ENCODE results near the gene LINGO1.

LINGO1 gene

GRCh38 chr15:77641999-77642398 is 9.3 kb upstream of the LINGO1 start:
- Histone ChIP-seq H3K36me3 (ENCODE audit: control insufficient read depth, insufficient read depth, low read length) (no peaks in the 10 kb centered on the region), H3K27me3 (replicated peaks; ENCODE audit: control insufficient read depth, insufficient read depth, low read length) (peaks cover 1% of the 10 kb centered on the region), H3K4me3 (replicated peaks; ENCODE audit: low read depth, low read length) (no peak overlapping the region)
- DNase-seq (ENCODE audit: extremely low read depth, insufficient read length) = no peak
- TF ChIP-seq, protein P1, sequence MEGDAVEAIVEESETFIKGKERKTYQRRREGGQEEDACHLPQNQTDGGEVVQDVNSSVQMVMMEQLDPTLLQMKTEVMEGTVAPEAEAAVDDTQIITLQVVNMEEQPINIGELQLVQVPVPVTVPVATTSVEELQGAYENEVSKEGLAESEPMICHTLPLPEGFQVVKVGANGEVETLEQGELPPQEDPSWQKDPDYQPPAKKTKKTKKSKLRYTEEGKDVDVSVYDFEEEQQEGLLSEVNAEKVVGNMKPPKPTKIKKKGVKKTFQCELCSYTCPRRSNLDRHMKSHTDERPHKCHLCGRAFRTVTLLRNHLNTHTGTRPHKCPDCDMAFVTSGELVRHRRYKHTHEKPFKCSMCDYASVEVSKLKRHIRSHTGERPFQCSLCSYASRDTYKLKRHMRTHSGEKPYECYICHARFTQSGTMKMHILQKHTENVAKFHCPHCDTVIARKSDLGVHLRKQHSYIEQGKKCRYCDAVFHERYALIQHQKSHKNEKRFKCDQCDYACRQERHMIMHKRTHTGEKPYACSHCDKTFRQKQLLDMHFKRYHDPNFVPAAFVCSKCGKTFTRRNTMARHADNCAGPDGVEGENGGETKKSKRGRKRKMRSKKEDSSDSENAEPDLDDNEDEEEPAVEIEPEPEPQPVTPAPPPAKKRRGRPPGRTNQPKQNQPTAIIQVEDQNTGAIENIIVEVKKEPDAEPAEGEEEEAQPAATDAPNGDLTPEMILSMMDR (IDR thresholded peaks at IDR 0.05; ENCODE audit: insufficient read depth, low read length, poor library complexity, severe bottlenecking) = no peak

DNA sequence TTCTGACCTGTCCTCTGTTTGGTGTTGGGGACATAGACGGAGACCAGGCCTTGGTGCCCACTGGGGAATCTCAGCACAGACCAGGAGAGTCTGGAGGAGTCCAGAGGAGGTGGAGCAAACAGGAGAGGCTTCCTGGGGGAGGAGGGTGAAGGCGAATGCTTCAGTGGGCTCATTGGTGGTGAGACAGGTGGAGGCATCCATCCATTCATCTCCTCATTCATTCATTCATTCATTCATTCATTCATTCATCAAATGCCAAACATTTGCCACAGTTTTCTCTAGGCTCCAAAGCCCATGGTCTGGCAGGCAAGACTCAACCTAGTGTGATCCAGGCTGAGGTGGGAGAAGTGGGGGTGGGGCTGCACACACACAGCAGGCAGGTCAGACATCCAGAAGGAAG is 7.9 kb upstream of the LINGO1 start:
- peaks cover 1% of the 10 kb centered on the region for H3K27me3 ChIP-seq (replicated peaks; ENCODE audit: control insufficient read depth, insufficient read depth, low read length)
- no peak overlapping the region for H3K4me3 ChIP-seq (replicated peaks; ENCODE audit: low read depth, low read length)
- no peak for DNase-seq (ENCODE audit: extremely low read depth, insufficient read length)
- TF ChIP-seq, protein P1 (IDR thresholded peaks at IDR 0.05; ENCODE audit: insufficient read depth, low read length, poor library complexity, severe bottlenecking) = no peak
- H3K36me3 ChIP-seq (ENCODE audit: control insufficient read depth, insufficient read depth, low read length) = no peaks in the 10 kb centered on the region

DNA sequence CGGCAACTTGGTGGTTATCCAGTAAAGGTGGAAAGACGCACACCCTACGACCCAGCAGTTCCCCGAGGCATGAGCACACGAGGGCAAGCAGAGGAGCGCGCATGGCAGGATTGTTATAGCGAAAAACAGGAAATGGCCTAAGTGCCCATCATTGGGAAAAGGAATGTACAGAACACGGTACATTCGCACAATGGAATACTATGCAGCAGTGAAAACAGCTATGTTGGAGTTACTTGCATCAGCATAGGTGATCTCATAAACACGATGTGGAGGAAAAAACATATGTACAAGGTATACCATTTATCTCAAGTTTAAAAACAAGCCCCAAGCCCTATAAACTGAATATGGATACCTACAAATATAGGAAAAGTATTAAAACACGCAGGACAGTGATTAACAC is 6.7 kb upstream of the LINGO1 start:
- Histone ChIP-seq H3K36me3 (ENCODE audit: control insufficient read depth, insufficient read depth, low read length) (no peaks in the 10 kb centered on the region), H3K27me3 (replicated peaks; ENCODE audit: control insufficient read depth, insufficient read depth, low read length) (peaks cover 1% of the 10 kb centered on the region), H3K4me3 (replicated peaks; ENCODE audit: low read depth, low read length) (no peak overlapping the region)
- TF ChIP-seq, protein P1 (IDR thresholded peaks at IDR 0.05; ENCODE audit: insufficient read depth, low read length, poor library complexity, severe bottlenecking) = no peak
- DNase-seq (ENCODE audit: extremely low read depth, insufficient read length) = no peak

GRCh38 chr15:77637851-77638692 is 5.4 kb upstream of the LINGO1 start:
- TF ChIP-seq, protein P1 (IDR thresholded peaks at IDR 0.05; ENCODE audit: insufficient read depth, low read length, poor library complexity, severe bottlenecking) = no peak
- no peak for DNase-seq (ENCODE audit: extremely low read depth, insufficient read length)
- Histone ChIP-seq H3K36me3 (ENCODE audit: control insufficient read depth, insufficient read depth, low read length) (no peaks in the 10 kb centered on the region), H3K4me3 (replicated peaks; ENCODE audit: low read depth, low read length) (no peak overlapping the region), H3K27me3 (replicated peaks; ENCODE audit: control insufficient read depth, insufficient read depth, low read length) (peaks cover 1% of the 10 kb centered on the region)

DNA sequence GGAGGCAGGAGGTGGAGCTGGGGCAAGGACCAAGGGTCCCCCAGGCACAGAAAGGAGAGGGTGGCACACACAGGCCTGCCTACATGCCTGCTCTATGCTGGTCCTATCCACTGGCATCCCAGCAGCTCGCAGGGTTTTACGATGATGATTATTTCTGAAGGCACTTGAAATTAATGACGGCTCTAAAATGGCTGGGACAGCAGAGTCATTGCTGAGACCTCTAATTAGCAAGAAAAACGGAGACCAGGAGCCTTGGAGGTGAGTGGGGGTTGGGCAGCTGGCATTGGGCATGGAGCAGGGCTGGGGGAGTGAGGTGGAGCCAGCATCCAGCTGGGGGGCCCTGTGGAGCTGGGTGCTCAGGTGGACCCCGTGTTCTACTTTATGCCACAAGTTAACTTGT is 3.5 kb upstream of the LINGO1 start:
- TF ChIP-seq, protein P1 (IDR thresholded peaks at IDR 0.05; ENCODE audit: insufficient read depth, low read length, poor library complexity, severe bottlenecking) = no peak
- DNase-seq (ENCODE audit: extremely low read depth, insufficient read length) = no peak
- peaks cover 1% of the 10 kb centered on the region for H3K27me3 ChIP-seq (replicated peaks; ENCODE audit: control insufficient read depth, insufficient read depth, low read length)

More for the DNA sequence above, 3.5 kb upstream of the LINGO1 start:
- H3K4me3 ChIP-seq (replicated peaks; ENCODE audit: low read depth, low read length) = no peak overlapping the region
- no peaks in the 10 kb centered on the region for H3K36me3 ChIP-seq (ENCODE audit: control insufficient read depth, insufficient read depth, low read length)

Measured in GM06990 (cell line).